ENCODE data around the gene SCAF8. TPM values are rescaled to one million over a fixed set of nuclear protein-coding genes. Genes with fewer than 3 reads are reported as not detected.

The SCAF8 gene
- 10 to 100 TPM; 44.4 to 46.9 TPM for total RNA-seq

GRCh38 chr6:154733183-154733625 lies at the start of gene SCAF8:
Gene SCAF8, plus strand, starts transcription at chr6:154733416. Its CDS starts 485 bp downstream, at chr6:154733901.
- peak; percentile 83 to 89 for TF ChIP-seq CTCF (IDR thresholded peaks at IDR 0.05)
- Histone ChIP-seq H3K4me1 (peaks cover 0 to 48% of the 10 kb centered on the region in 2 donors), H3K9me3 (no peaks in the 10 kb centered on the region), H3K4me3 (peak within 1 kb of the TSS; percentile 73 to 99), H3K27me3 (no peaks in the 10 kb centered on the region), H3K36me3 (no peaks in the 10 kb centered on the region), H3K27ac (peak within 1 kb of the TSS; percentile 99 to 100)
- peak; percentile 81 for DNase-seq (ENCODE audit: low spot score)

GRCh38 chr6:154683756-154684523 lies 49.3 kb upstream of the SCAF8 start:
- Histone ChIP-seq H3K9me3 (no peaks in the 10 kb centered on the region), H3K27ac (no peak overlapping the region), H3K36me3 (no peaks in the 10 kb centered on the region), H3K4me3 (no peak overlapping the region), H3K4me1 (no peaks in the 10 kb centered on the region), H3K27me3 (no peaks in the 10 kb centered on the region)
- no peak for TF ChIP-seq CTCF (IDR thresholded peaks at IDR 0.05)
- no peak for DNase-seq (ENCODE audit: low spot score)

- Histone ChIP-seq H3K9me3 (no peaks in the 10 kb centered on the region), H3K27me3 (no peaks in the 10 kb centered on the region), H3K4me1 (no peaks in the 10 kb centered on the region), H3K27ac (no peak overlapping the region), H3K4me3 (no peak overlapping the region), H3K36me3 (no peaks in the 10 kb centered on the region)
- TF ChIP-seq CTCF (IDR thresholded peaks at IDR 0.05): no peak
- DNase-seq (ENCODE audit: low spot score): no peak
These were observed 47.1 kb upstream of the SCAF8 start for GRCh38 chr6:154686162-154686561.

GRCh38 chr6:154689493-154690255 lies 43.5 kb upstream of the SCAF8 start:
- Histone ChIP-seq H3K9me3 (no peaks in the 10 kb centered on the region), H3K27me3 (no peaks in the 10 kb centered on the region), H3K4me3 (no peak overlapping the region), H3K27ac (no peak overlapping the region), H3K36me3 (no peaks in the 10 kb centered on the region), H3K4me1 (no peaks in the 10 kb centered on the region)
- TF ChIP-seq CTCF (IDR thresholded peaks at IDR 0.05): no peak
- no peak for DNase-seq (ENCODE audit: low spot score)

GRCh38 chr6:154690857-154691256 lies 42.4 kb upstream of the SCAF8 start:
- no peaks in the 10 kb centered on the region for H3K9me3 ChIP-seq
- no peak for DNase-seq (ENCODE audit: low spot score)
- H3K4me3 ChIP-seq: no peak overlapping the region

More at GRCh38 chr6:154690857-154691256, 42.4 kb upstream of the SCAF8 start:
- Histone ChIP-seq H3K4me1 (no peaks in the 10 kb centered on the region), H3K36me3 (no peaks in the 10 kb centered on the region), H3K27ac (no peak overlapping the region), H3K27me3 (no peaks in the 10 kb centered on the region)
- no peak for TF ChIP-seq CTCF (IDR thresholded peaks at IDR 0.05)
